Measurements from ENCODE around the gene EPS8L1.
"Not testable (repeated sequence)": the region's sequence is repeated elsewhere in the genome, so short reads cannot be mapped to it uniquely, and the experiment has no call there.

EPS8L1 gene

DNA sequence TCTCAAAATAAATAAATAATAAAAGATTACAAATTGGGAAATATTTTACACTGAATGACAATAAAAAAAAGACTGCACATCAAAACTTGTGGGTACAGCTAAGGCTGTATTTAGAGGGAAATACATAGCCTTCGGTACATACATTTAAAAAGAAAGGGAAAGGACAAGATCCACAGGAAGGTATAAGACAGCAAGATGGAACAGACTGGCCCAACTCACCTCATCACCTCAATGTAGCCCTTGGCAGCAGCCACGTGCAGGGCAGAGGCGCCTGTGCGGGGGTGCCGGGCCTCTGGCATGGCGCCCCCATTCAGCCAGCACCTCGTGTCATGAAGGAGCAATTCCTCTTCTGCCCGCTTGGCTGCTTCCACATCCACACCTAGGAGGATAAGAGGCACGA, 27.5 kb downstream of the EPS8L1 start:
- no peak for DNase-seq (ENCODE audit: low read depth, low spot score)
- in situ Hi-C loops (cut with HindIII; ENCODE audit: low sequenced_read_pairs) = no loop called here
- H3K4me3 ChIP-seq (ENCODE audit: low read depth, low read length) = no peak overlapping the region
- no peak for TF ChIP-seq CTCF (IDR thresholded peaks at IDR 0.05; ENCODE audit: low read depth, low read length)

DNA sequence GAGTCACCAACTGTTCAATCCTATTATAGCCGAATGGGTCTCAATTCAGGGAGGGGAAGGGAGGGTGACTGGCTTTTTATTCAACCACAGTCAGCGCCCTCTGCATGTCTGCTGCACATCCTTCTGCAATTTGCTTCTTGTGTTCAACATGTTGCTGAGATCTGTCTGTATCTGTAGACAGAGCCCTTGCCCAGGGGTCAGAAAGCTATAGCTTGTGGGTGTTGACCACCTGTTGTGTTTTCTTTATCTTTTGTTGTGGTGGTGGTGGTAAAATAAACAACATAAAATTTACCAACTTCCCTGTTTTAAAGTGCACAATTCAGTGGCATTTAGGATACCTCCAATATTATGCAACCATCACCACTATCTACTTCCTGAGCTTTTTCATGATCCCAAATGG, 29.6 kb downstream of the EPS8L1 start:
- in situ Hi-C loops (cut with HindIII; ENCODE audit: low sequenced_read_pairs) = no loop called here
- TF ChIP-seq CTCF (IDR thresholded peaks at IDR 0.05; ENCODE audit: low read depth, low read length) = no peak
- no peak for DNase-seq (ENCODE audit: low read depth, low spot score)
- no peak overlapping the region for H3K4me3 ChIP-seq (ENCODE audit: low read depth, low read length)

- TF ChIP-seq CTCF (IDR thresholded peaks at IDR 0.05; ENCODE audit: low read depth, low read length) = no peak
- H3K4me3 ChIP-seq (ENCODE audit: low read depth, low read length) = no peak overlapping the region
- in situ Hi-C loops (cut with HindIII; ENCODE audit: low sequenced_read_pairs) = no loop called here
- DNase-seq (ENCODE audit: low read depth, low spot score) = no peak
Observed at GRCh38 chr19:55106591-55106990, 30.9 kb downstream of the EPS8L1 start.

DNA sequence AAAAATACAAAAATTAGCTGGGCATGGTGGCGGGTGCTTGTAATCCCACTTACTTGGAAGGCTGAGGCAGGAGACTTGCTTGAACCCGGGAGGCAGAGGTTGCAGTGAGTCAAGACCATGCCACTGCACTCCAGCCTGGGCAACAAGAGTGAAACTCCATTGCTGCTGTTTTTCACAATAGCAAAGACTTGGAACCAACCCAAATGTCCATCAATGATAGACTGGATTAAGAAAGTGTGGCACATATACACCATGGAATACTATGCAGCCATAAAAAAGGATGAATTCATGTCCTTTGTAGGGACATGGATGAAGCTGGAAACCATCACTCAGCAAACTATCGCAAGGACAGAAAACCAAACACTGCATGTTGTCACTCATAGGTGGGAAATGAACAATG, 31.6 kb downstream of the EPS8L1 start:
- H3K4me3 ChIP-seq (ENCODE audit: low read depth, low read length); in situ Hi-C loops (cut with HindIII; ENCODE audit: low sequenced_read_pairs); DNase-seq (ENCODE audit: low read depth, low spot score): not testable (repeated sequence)

- H3K4me3 ChIP-seq (ENCODE audit: low read depth, low read length) = no peak overlapping the region
- no peak for TF ChIP-seq CTCF (IDR thresholded peaks at IDR 0.05; ENCODE audit: low read depth, low read length)
- no peak for DNase-seq (ENCODE audit: low read depth, low spot score)
- in situ Hi-C loops (cut with HindIII; ENCODE audit: low sequenced_read_pairs) = no loop called here
Observed at GRCh38 chr19:55109527-55110291, 34.0 kb downstream of the EPS8L1 start.

DNA sequence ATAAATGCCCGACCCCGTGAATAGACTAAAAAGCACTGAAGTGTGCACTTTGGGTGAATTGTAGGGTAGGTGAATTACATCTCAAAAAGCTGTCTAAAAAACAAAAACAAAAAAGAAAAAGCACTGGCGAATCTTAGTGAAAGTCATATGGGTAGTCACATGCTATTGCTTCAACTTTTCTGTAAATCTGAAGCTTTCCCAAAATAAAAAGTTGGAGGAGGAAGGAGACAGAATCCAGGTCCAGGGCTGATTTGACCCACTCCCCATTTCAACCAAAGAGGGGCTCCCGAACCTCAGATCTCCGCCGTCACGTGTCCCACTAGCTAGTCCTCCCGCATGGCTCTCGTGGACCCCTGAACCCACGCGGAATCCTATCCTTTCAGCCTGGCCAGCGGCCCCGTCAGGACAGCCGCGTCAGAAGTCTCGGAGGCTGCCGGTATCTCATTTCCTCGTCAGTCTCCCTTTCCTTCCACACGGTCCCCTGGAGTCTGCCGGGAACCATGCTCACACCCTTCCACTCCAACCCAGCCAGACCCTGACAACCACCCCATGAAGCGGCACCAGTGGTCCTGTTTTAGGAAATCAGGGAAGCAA, 35.7 kb downstream of the EPS8L1 start:
- no peak for DNase-seq (ENCODE audit: low read depth, low spot score)
- in situ Hi-C loops (cut with HindIII; ENCODE audit: low sequenced_read_pairs) = no loop called here
- TF ChIP-seq CTCF (IDR thresholded peaks at IDR 0.05; ENCODE audit: low read depth, low read length) = no peak
- no peak overlapping the region for H3K4me3 ChIP-seq (ENCODE audit: low read depth, low read length)

DNA sequence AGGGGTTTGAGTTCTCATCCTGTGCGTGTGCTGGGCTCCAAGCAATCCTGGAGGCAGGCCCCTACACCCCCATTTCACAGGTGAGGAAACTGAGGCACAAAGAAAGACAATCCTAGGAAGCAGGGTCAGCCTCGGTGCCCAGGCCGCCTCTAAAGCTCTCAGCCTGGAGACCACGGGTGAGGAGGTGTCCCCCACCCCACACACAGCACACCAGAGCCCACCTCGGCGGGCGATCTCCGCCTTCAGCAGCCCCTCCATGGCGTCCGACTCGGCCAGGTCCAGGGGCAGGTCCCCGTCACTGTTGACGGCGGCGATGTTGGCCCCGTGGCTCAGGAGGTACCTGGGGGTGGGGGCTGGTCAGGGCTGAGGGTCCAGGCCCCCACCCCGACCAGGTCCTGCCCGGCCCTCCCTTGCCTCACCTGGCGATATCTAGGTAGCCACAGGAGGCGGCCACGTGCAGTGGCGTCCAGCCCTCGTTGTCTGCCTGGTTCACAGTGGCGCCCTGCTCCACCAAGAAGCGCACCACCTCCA, 36.6 kb downstream of the EPS8L1 start:
- DNase-seq (ENCODE audit: low read depth, low spot score) = no peak
- no peak for TF ChIP-seq CTCF (IDR thresholded peaks at IDR 0.05; ENCODE audit: low read depth, low read length)
- H3K4me3 ChIP-seq (ENCODE audit: low read depth, low read length) = no peak overlapping the region
- in situ Hi-C loops (cut with HindIII; ENCODE audit: low sequenced_read_pairs) = no loop called here
